OCI-LY7 (cell line): ENCODE measurements around the gene CARD8. TPM values are rescaled to one million over a fixed set of nuclear protein-coding genes. Genes with fewer than 3 reads are reported as not detected.
"Not testable (repeated sequence)": the region's sequence is repeated elsewhere in the genome, so short reads cannot be mapped to it uniquely, and the experiment has no call there.

Experiments used
- BruUV-seq: library from RNA; stranded (reverse); fragments of 400-500 nt; replicated peaks from 2 replicates; lab custom pipeline; 2021; lab: Mats Ljungman, UMichigan
- CTCF ChIA-PET: fragments of 300-600 bp; sonication (Branson Sonifier 250); formaldehyde crosslinking; loops from one replicate; lab custom pipeline; 2022; ENCODE audit warnings: antibody characterized with exemption; ENCODE audit not compliant: unreplicated experiment; lab: Charles Lee
- POLR2A ChIA-PET: fragments of 300-600 bp; sonication (Branson Sonifier 250); formaldehyde crosslinking; loops from one replicate; lab custom pipeline; 2022; ENCODE audit warnings: antibody characterized with exemption; lab: Charles Lee
- DNase-seq: peaks from one replicate; pipeline ENCODE4 v3.0.0-alpha.2; 2015; ENCODE audit warnings: low spot score
- H2AFZ ChIP-seq: fragments of 200-600 bp; sonication (generic), shearing (Covaris generic); 2 replicates; pipeline ENCODE4 v1.6.1; 2014; ENCODE audit warnings: mild to moderate bottlenecking, antibody characterized with exemption, low read length, moderate library complexity
- H3K27ac ChIP-seq: fragments of 200-600 bp; sonication (generic); 2 replicates; pipeline ENCODE4 v1.5.1; 2014; ENCODE audit warnings: mixed run types, low read depth, mild to moderate bottlenecking, moderate library complexity, low read length, inconsistent platforms; ENCODE audit not compliant: poor library complexity, severe bottlenecking
- H3K36me3 ChIP-seq: fragments of 200-600 bp; sonication (generic); 2 replicates; pipeline ENCODE4 v1.6.1; 2014; ENCODE audit warnings: mild to moderate bottlenecking, antibody characterized with exemption, low read length, moderate library complexity, mixed read lengths; ENCODE audit not compliant: insufficient read depth
- H3K4me1 ChIP-seq: fragments of 200-600 bp; sonication (generic); 2 replicates; pipeline ENCODE4 v1.5.1; 2014; ENCODE audit warnings: mild to moderate bottlenecking, low read length; ENCODE audit not compliant: insufficient read depth, poor library complexity, severe bottlenecking
- H3K4me2 ChIP-seq: fragments of 200-600 bp; sonication (generic); 2 replicates; pipeline ENCODE4 v1.6.1; 2014; ENCODE audit warnings: mild to moderate bottlenecking, low read length
- H3K4me3 ChIP-seq: fragments of 200-600 bp; sonication (generic); 2 replicates; pipeline ENCODE4 v1.5.1; 2014; ENCODE audit warnings: mild to moderate bottlenecking, low read depth, low read length; ENCODE audit not compliant: poor library complexity, severe bottlenecking
- H3K79me2 ChIP-seq: fragments of 200-600 bp; sonication (generic); 2 replicates; pipeline ENCODE4 v1.6.1; 2016; ENCODE audit warnings: low read depth, mild to moderate bottlenecking, low read length, moderate library complexity, mixed read lengths; ENCODE audit not compliant: insufficient read depth
- H3K9me2 ChIP-seq: fragments of 200-600 bp; sonication (generic); 2 replicates; pipeline ENCODE4 v1.6.1; 2016; ENCODE audit warnings: mild to moderate bottlenecking, low read length, mixed read lengths; ENCODE audit not compliant: insufficient read depth
- H3K9me3 ChIP-seq: fragments of 200-600 bp; sonication (generic); 2 replicates; pipeline ENCODE4 v1.6.1; 2014; ENCODE audit warnings: mild to moderate bottlenecking, mixed run types, low read length, mixed read lengths
- H4K20me1 ChIP-seq: fragments of 200-600 bp; sonication (generic); 2 replicates; pipeline ENCODE4 v1.6.1; 2014; ENCODE audit warnings: mild to moderate bottlenecking, antibody characterized with exemption, low read length, moderate library complexity, mixed read lengths; ENCODE audit not compliant: insufficient read depth
- CTCF ChIP-seq: fragments of 200-600 bp; sonication (generic); conservative IDR thresholded peaks from 2 replicates; pipeline ENCODE4 v1.5.1; 2014; ENCODE audit warnings: mild to moderate bottlenecking, antibody characterized with exemption, low read length, moderate library complexity, mixed read lengths
- EZH2phosphoT487 ChIP-seq: fragments of 200-600 bp; sonication (generic); IDR thresholded peaks from 2 replicates; pipeline ENCODE4 v1.6.1; 2018; ENCODE audit warnings: low read depth, borderline replicate concordance, mild to moderate bottlenecking, mixed run types, antibody characterized with exemption, low read length, moderate library complexity, mixed read lengths
- intact Hi-C: fragments of 100-400 bp; cut with micrococcal nuclease; formaldehyde crosslinking; loops from one replicate; pipeline ENCODE4 v1.10.0; 2022; ENCODE audit not compliant: unreplicated experiment
- total RNA-seq, 2 experiments: library from RNA; depleted of rRNA in 1 of 2; stranded (reverse); fragments of >200 nt in 1 of 2; shearing (Covaris generic) in 1 of 2; gene quantifications; 2 replicates each; pipeline ENCODE4 v1.2.3, GENCODE V29; 2014 to 2022

Gene CARD8
- total RNA-seq, 2 experiments from 2014 or later: 51.0 to 56.1 TPM

GRCh38 chr19:48221628-48222027 is 34.1 kb downstream of the CARD8 start:
- ChIA-PET CTCF (interaction anchor here (0.5 kb wide), 1 partner anchor 65 kb away, joined by 3 read pairs; no protein-coding TSS in a partner anchor), POLR2A (no interaction called here)
- no peak for DNase-seq
- H4K20me1 ChIP-seq: no peaks in the 10 kb centered on the region
- no peak for TF ChIP-seq CTCF
- TF ChIP-seq EZH2phosphoT487: no peak
- no TSS peak for BruUV-seq
- H3K9me3 ChIP-seq: no peaks in the 10 kb centered on the region
- no peak overlapping the region for H3K4me3 ChIP-seq
- H3K79me2 ChIP-seq: no peaks in the 10 kb centered on the region
- no peak overlapping the region for H2AFZ ChIP-seq
- no peaks in the 10 kb centered on the region for H3K4me1 ChIP-seq
- H3K4me2 ChIP-seq: no peak overlapping the region
- intact Hi-C loops: loop anchor here (1.0 kb wide), 1 partner anchor 17 kb away; no protein-coding TSS in a partner anchor
- peaks cover 52% of the 10 kb centered on the region for H3K36me3 ChIP-seq
- no peak overlapping the region for H3K27ac ChIP-seq
- no peaks in the 10 kb centered on the region for H3K9me2 ChIP-seq

DNA sequence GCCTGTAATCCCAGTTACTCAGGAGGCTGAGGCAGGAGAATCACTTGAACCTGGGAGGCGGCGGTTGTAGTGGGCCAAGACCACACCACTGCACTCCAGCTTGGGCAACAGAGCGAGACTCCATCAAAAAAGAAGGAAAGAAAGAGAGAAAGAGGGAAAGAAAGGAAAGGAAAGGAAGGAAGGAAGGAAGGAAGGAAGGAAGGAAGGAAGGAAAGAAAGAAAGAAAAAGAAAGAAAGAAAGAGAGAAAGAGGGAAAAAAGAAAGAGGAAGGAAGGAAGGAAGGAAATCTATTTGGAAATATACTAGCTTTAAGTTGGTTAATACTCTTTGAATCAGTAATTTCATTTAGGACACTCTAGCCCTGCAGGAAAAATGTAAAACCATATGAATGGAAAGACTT is 34.9 kb downstream of the CARD8 start:
- peaks cover 56% of the 10 kb centered on the region for H3K36me3 ChIP-seq
- H3K79me2 ChIP-seq, BruUV-seq, H3K4me3 ChIP-seq, H3K27ac ChIP-seq, H3K9me2 ChIP-seq, CTCF ChIA-PET, DNase-seq, H3K4me2 ChIP-seq, H2AFZ ChIP-seq, H3K4me1 ChIP-seq, H3K9me3 ChIP-seq, H4K20me1 ChIP-seq: not testable (repeated sequence)
- POLR2A ChIA-PET: interaction anchor here (0.6 kb wide), 1 partner anchor 478 kb away, joined by 5 read pairs; no protein-coding TSS in a partner anchor
- intact Hi-C loops: loop anchor here (1.0 kb wide), 1 partner anchor 18 kb away; no protein-coding TSS in a partner anchor

DNA sequence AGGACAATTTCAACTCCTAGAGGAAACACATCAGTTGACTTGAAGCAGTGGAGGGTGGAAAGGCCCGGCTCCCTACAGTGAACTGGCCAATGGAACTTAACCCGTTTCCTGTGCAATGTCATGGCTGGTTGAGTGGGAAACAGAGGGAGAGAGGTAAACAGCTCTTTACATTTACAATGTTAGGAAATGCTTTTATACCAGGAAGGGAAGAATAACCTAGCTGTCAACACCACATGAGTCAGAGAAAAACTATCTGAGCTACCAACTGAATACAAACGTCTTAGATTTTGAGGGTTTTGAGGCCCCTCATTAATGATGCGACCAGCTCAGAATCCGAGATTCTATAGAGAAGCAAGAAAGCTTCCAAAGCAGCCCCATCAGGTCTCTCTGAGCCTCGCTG is 36.7 kb downstream of the CARD8 start:
- ChIA-PET POLR2A (no interaction called here), CTCF (no interaction called here)
- Histone ChIP-seq H3K9me2 (no peaks in the 10 kb centered on the region), H3K36me3 (peaks cover 64% of the 10 kb centered on the region), H2AFZ (no peak overlapping the region), H3K9me3 (no peaks in the 10 kb centered on the region), H3K27ac (no peak overlapping the region), H4K20me1 (no peaks in the 10 kb centered on the region), H3K4me3 (no peak overlapping the region), H3K79me2 (no peaks in the 10 kb centered on the region), H3K4me2 (no peak overlapping the region), H3K4me1 (no peaks in the 10 kb centered on the region)
- no peak for TF ChIP-seq CTCF
- TF ChIP-seq EZH2phosphoT487: no peak
- no TSS peak for BruUV-seq
- DNase-seq: no peak
- intact Hi-C loops: no loop called here
